ENCODE results near the gene ESRRG.
"Not testable (repeated sequence)": the region's sequence is repeated elsewhere in the genome, so short reads cannot be mapped to it uniquely, and the experiment has no call there.

The ESRRG gene

DNA sequence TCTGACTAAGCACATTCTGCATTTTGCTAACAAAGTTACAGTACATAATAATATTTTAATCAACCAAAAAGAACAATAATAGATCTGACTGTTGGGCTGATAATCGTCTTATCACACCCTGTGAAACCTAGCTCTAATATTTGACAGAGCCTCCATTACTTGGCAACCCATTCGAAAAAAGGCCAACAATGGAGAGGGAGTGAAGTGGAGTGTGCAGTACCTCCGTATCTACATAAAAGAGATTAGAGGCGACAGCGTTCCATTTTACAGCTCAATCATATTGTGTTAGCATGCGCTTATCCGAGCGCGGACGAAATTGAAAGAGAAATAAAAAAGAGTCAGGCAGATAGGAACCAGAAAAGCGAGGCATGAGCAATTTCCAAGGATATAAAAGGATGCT is 162.7 kb downstream of the ESRRG start:
- no peak for DNase-seq

GRCh38 chr1:216559359-216559758 is 163.9 kb downstream of the ESRRG start:
- no peak for DNase-seq

DNA sequence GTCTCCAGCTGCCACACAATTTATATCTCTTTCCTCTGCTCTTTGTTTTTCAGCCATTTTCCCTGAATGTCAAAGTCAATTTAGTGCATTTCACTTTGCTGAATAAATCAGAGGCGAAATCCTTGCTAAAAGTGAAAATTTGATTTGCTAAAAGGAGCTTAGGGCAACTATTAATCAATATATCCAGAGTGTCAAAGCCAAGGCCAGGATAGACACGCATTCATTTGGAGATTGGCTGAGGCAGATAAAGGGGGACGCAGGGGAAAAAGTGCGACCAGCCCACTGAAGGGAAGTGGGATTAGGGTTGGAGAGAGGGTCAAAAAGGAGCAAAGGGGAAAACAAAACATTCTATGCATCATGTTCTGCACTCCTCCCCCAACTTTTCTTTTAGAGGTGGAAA is 167.6 kb downstream of the ESRRG start:
- no peak for DNase-seq

- no peak for DNase-seq
Observed at GRCh38 chr1:216554934-216555333, 168.3 kb downstream of the ESRRG start.

GRCh38 chr1:216553766-216554165 is 169.5 kb downstream of the ESRRG start:
- DNase-seq, result no peak

- no peak for DNase-seq
Observed at GRCh38 chr1:216553040-216553439, 170.2 kb downstream of the ESRRG start.

GRCh38 chr1:216549796-216550195 is 173.4 kb downstream of the ESRRG start:
- no peak for DNase-seq

- no peak for DNase-seq
Observed at GRCh38 chr1:216542741-216543140, 180.5 kb downstream of the ESRRG start.

DNA sequence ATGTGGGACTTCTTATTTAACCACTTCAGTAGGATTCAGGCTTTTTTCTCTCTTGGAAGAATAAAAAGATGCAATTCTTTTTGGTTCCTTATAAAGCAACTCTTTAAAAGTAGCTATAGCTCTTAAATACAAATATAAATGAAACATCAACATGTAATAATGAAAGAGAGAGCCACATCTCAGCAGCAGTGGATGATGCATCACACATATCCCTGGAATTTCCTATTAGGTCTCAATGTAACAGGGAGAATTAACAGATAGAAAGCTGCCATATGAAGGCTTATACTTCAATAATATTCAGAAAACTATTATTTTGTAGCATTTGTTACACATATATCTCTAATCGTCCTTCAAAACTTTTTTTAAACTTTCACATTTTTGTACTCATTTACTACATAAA is 181.0 kb downstream of the ESRRG start:
- DNase-seq, result no peak

DNA sequence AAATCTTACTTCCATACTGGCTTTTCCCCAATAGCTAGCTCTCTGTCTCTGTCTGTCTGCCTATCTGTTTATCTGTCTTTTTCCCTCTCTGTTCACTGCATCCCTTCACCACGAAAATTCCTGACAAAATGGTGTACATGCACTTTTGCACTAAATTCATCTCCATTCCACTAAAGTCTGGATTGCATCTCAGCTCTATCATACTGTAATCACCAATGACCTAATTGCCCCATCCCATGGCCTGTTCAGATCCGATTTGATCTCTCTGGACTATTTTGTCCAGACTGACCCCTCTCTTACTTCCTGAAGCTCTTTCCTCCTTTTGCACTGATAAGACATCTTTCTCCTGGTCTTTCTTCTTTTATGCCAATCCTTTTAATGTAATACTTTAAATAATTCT is 187.5 kb downstream of the ESRRG start:
- DNase-seq, result no peak

DNA sequence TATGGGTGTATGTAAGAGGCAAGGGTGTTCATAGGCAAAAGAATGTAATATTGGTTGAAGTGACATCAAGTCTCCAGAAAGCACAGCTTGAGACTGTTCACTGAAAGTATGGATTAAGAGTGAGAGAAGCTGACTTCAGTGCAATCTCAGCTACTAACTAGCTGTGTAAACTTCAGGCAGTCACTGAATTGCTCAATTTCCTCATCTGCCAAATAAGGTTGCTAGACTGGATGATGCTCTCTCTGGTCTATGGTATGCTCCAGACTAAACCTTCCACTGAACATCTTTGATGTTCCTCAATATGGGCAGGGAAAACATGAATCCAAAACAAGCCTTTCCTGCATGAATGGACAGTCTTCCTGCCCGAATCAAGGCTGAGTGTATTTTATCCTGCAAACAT is 188.2 kb downstream of the ESRRG start:
- no peak for DNase-seq

GRCh38 chr1:216533776-216534175 is 189.5 kb downstream of the ESRRG start:
- DNase-seq, result no peak

- no peak for DNase-seq
Observed at GRCh38 chr1:216532251-216532798, 190.9 kb downstream of the ESRRG start.

- DNase-seq, result no peak
Observed at GRCh38 chr1:216531263-216532239, 191.7 kb downstream of the ESRRG start.

DNA sequence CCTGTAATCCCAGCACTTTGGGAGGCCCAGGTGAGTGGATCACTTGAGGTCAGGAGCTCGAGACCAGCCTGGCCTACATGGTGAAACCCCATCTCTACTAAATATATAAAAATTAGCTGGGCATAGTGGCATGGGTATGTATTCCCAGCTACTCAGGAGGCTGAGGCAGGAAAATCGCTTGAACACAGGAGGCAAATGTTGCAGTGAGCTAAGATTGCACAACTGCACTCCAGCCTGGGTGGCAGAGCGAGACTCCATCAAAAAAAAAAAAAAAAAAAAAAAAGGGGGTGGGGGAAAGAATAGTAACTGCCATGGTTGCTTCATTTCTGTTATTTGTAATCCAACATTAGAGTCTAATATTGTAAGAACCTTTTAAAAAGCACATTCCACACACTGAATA is 193.4 kb downstream of the ESRRG start:
- not testable (repeated sequence) for DNase-seq

- DNase-seq, result no peak
Observed at GRCh38 chr1:216528816-216529215, 194.4 kb downstream of the ESRRG start.

GRCh38 chr1:216523449-216524190 is 199.6 kb downstream of the ESRRG start:
- DNase-seq, result no peak

- DNase-seq, result no peak
Observed at GRCh38 chr1:216523043-216523442, 200.2 kb downstream of the ESRRG start.

GRCh38 chr1:216521477-216521876 is 201.8 kb downstream of the ESRRG start:
- no peak for DNase-seq

- DNase-seq, result no peak
Observed at GRCh38 chr1:216518844-216519627, 204.2 kb downstream of the ESRRG start.

DNA sequence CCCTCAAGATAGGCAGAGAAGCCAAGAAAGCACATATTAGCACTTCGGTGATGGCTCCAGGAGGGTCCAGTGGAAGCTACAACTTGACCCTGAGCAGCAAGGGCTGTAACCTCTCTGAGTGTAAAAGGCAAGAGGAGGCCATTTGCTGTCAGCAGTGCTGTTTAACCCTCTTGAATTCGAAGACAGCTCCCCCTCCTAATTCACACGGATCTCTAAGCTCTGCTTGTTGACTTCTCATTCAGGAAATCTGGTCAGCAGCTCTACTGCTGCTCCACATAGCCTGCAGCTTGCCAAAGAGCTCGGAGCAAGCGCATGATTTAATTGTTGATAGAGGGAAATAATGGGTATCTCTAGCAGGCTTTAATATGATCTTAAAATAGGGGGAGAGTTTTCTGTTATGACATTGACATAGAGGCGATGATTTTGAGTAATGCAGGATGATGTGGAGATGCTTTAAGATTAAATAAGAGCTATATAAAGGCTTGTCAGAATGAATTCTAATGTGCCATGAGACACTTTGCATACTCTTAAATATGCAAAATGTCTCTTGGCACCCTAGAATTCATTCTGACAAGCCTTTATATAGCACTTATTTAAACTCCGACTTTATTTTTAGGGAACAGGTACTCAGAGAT is 220.6 kb downstream of the ESRRG start:
- no peak for DNase-seq

- DNase-seq, result no peak
Observed at GRCh38 chr1:216500273-216500967, 222.8 kb downstream of the ESRRG start.
